ENCODE results near the gene BTBD9. TPM values are rescaled to one million over a fixed set of nuclear protein-coding genes. Genes with fewer than 3 reads are reported as not detected.

BTBD9 gene
- polyA plus RNA-seq, 2 of the 4 experiments (the other 2 are of a cell fraction): 2.3 to 4.6 TPM

DNA sequence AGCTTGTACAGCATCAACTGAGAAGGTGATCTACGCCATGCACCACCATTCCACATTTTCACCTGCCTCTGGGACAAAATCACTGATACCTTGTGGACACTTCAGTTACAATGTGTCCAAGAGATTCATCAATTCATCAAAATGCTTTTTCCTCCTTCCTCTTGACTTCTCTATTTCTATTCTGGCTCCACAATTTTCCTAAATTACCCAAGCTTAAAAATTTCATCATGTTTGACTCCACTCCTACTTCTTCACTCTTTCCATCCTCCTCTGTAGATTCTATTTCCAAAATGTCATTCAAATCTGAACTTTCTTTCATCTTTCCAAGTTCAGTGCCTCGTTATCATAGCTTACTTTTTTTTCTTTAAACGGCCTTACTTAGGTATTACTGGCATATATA, 172.2 kb downstream of the BTBD9 start:
- ATAC-seq (no peak), FAIRE-seq (no peak), DNase-seq (ENCODE audit: low read depth in 1 of 2, low spot score in 1 of 2) (no peak)
- CTCF ChIA-PET: interaction anchor here (0.7 to 1.3 kb wide), 2 partner anchors 10 to 14 kb away, joined by 3 to 4 read pairs; no protein-coding TSS in a partner anchor
- Histone ChIP-seq H3K27ac (no peak overlapping the region), H3K4me2 (no peak overlapping the region), H3K4me3 (no peak overlapping the region), H3K9me3 (no peaks in the 10 kb centered on the region), H3K4me1 (no peaks in the 10 kb centered on the region)
- POLR2A ChIA-PET: no interaction called here
- TF ChIP-seq GATA3 (IDR thresholded peaks at IDR 0.05; ENCODE audit: borderline replicate concordance) (no peak), HOXB13 (CRISPR knock-in tag; IDR thresholded peaks at IDR 0.05; ENCODE audit: low read depth) (no peak)
- 47% methylated on average over 3 of the region's 3 CpGs for WGBS (ENCODE audit: missing lambda C conversion rate)

DNA sequence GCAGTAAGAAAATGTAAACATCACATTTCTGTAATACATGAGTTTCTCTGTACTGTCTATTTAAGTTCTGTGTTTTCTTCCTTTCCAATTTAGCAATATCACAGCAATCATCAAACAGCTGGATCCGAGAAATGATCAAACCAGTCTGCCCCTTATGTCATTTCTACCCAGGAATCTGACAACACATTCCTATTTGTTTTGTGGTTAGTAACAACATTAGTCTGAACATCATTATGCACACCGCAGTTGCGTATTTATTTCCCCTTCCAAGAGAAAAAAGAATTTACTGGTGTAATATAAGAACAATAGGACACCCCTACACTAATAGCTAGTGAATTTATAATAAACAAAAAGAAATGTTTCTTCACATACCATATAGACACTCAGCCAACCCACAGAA, 179.5 kb downstream of the BTBD9 start:
- FAIRE-seq: no peak
- WGBS (ENCODE audit: missing lambda C conversion rate): 81% methylated on average over 3 of the region's 3 CpGs
- no peak overlapping the region for H3K4me2 ChIP-seq
- H3K9me3 ChIP-seq: no peaks in the 10 kb centered on the region
- no peak for ATAC-seq
- TF ChIP-seq CBX8 (IDR thresholded peaks at IDR 0.05) (no peak), FOXS1 (CRISPR knock-in tag; IDR thresholded peaks at IDR 0.05) (no peak), NFE2L2 (conservative IDR thresholded peaks at IDR 0.05; ENCODE audit: low read length) (no peak), FOSL2 (IDR thresholded peaks at IDR 0.05) (no peak), FOSL2 (CRISPR knock-in tag; IDR thresholded peaks at IDR 0.05) (no peak)
- no peak overlapping the region for H3K27ac ChIP-seq
- no peak for DNase-seq (ENCODE audit: low read depth in 1 of 2, low spot score in 1 of 2)
- no peak overlapping the region for H3K4me3 ChIP-seq
- no peaks in the 10 kb centered on the region for H3K4me1 ChIP-seq
- CTCF ChIA-PET: no interaction called here
- POLR2A ChIA-PET: no interaction called here

DNA sequence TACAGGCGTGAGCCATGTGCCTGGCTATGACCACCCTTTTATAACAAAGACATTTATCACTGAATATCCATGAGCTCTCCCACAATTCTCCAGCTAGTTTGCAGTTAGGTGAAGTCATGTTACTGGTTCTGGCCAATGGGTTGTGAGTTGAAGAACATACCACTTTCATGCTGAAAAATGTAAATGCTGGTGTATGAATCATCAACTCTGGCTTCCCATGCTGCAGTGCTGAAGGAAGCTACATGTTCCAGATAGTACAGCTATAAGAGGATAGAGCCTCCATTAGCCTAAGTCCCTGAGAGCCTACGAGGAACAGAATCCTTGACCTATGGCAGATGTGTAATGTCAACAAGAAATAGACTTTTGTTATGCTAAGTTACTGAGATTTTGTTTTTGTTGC, 180.4 kb downstream of the BTBD9 start:
- Histone ChIP-seq H3K4me2 (no peak overlapping the region), H3K27ac (no peak overlapping the region), H3K4me1 (no peaks in the 10 kb centered on the region), H3K4me3 (no peak overlapping the region), H3K9me3 (no peaks in the 10 kb centered on the region)
- POLR2A ChIA-PET: no interaction called here
- 83% methylated on average over 2 of the region's 2 CpGs for WGBS (ENCODE audit: missing lambda C conversion rate)
- DNase-seq (ENCODE audit: low read depth in 1 of 2, low spot score in 1 of 2) (peak in 1 of 2 experiments; percentile 1), FAIRE-seq (no peak), ATAC-seq (no peak)
- CTCF ChIA-PET: no interaction called here
- TF ChIP-seq FOSB (CRISPR knock-in tag; IDR thresholded peaks at IDR 0.05) (no peak), EP300 (IDR thresholded peaks at IDR 0.05) (no peak)
- TF ChIP-seq, protein P1, sequence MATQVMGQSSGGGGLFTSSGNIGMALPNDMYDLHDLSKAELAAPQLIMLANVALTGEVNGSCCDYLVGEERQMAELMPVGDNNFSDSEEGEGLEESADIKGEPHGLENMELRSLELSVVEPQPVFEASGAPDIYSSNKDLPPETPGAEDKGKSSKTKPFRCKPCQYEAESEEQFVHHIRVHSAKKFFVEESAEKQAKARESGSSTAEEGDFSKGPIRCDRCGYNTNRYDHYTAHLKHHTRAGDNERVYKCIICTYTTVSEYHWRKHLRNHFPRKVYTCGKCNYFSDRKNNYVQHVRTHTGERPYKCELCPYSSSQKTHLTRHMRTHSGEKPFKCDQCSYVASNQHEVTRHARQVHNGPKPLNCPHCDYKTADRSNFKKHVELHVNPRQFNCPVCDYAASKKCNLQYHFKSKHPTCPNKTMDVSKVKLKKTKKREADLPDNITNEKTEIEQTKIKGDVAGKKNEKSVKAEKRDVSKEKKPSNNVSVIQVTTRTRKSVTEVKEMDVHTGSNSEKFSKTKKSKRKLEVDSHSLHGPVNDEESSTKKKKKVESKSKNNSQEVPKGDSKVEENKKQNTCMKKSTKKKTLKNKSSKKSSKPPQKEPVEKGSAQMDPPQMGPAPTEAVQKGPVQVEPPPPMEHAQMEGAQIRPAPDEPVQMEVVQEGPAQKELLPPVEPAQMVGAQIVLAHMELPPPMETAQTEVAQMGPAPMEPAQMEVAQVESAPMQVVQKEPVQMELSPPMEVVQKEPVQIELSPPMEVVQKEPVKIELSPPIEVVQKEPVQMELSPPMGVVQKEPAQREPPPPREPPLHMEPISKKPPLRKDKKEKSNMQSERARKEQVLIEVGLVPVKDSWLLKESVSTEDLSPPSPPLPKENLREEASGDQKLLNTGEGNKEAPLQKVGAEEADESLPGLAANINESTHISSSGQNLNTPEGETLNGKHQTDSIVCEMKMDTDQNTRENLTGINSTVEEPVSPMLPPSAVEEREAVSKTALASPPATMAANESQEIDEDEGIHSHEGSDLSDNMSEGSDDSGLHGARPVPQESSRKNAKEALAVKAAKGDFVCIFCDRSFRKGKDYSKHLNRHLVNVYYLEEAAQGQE (IDR thresholded peaks at IDR 0.05): no peak

DNA sequence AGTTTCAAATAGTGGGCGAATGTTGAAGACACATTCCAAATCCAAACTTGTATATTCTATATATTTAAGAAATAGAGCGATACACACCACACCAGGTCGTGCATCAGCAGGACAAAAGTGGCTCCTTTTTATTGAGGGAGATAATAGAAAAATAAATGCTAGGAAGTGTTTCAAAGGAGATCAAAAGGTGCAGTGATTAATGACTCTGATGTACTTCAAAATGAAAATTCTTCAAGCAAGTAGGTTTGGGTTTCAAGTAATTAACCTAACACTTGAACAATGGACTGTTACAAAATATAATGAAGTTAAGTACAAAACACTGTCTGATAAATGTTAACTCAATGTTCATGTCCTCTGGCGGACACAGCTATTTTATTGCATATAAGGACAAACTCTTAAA, 185.9 kb downstream of the BTBD9 start:
- Histone ChIP-seq H3K4me1 (no peaks in the 10 kb centered on the region), H3K27ac (no peak overlapping the region), H3K9me3 (peaks cover 3% of the 10 kb centered on the region; the same call in 1 of the 3 replicates), H3K4me3 (no peak overlapping the region), H3K4me2 (no peak overlapping the region)
- no peak for DNase-seq (ENCODE audit: low read depth in 1 of 2, low spot score in 1 of 2)
- no peak for TF ChIP-seq HOXA7 (CRISPR knock-in tag; IDR thresholded peaks at IDR 0.05)
- TF ChIP-seq KDM1A (IDR thresholded peaks at IDR 0.05; ENCODE audit: low read depth): no peak
- no peak for TF ChIP-seq SMC3 (IDR thresholded peaks at IDR 0.05)
- no peak for TF ChIP-seq RCOR1 (IDR thresholded peaks at IDR 0.05; ENCODE audit: low read depth, low read length)
- TF ChIP-seq CHD4 (IDR thresholded peaks at IDR 0.05; ENCODE audit: borderline replicate concordance): no peak
- TF ChIP-seq EHF (CRISPR knock-in tag; IDR thresholded peaks at IDR 0.05): no peak
- no peak for TF ChIP-seq PHF8 (IDR thresholded peaks at IDR 0.05; ENCODE audit: borderline replicate concordance, low read depth)
- TF ChIP-seq FOSB (CRISPR knock-in tag; IDR thresholded peaks at IDR 0.05): no peak
- TF ChIP-seq, protein P2, sequence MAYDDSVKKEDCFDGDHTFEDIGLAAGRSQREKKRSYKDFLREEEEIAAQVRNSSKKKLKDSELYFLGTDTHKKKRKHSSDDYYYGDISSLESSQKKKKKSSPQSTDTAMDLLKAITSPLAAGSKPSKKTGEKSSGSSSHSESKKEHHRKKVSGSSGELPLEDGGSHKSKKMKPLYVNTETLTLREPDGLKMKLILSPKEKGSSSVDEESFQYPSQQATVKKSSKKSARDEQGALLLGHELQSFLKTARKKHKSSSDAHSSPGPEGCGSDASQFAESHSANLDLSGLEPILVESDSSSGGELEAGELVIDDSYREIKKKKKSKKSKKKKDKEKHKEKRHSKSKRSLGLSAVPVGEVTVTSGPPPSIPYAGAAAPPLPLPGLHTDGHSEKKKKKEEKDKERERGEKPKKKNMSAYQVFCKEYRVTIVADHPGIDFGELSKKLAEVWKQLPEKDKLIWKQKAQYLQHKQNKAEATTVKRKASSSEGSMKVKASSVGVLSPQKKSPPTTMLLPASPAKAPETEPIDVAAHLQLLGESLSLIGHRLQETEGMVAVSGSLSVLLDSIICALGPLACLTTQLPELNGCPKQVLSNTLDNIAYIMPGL (CRISPR knock-in tag; IDR thresholded peaks at IDR 0.05; ENCODE audit: borderline replicate concordance): no peak
- no peak for TF ChIP-seq ESRRA (IDR thresholded peaks at IDR 0.05; ENCODE audit: borderline replicate concordance, low read length)
- no peak for TF ChIP-seq EHMT2 (IDR thresholded peaks at IDR 0.05; ENCODE audit: low read depth)
- TF ChIP-seq POLR2A (IDR thresholded peaks at IDR 0.05; ENCODE audit: low read length): no peak
- TF ChIP-seq, protein P3, sequence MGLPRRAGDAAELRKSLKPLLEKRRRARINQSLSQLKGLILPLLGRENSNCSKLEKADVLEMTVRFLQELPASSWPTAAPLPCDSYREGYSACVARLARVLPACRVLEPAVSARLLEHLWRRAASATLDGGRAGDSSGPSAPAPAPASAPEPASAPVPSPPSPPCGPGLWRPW (IDR thresholded peaks at IDR 0.05): no peak
- TF ChIP-seq, protein P4, sequence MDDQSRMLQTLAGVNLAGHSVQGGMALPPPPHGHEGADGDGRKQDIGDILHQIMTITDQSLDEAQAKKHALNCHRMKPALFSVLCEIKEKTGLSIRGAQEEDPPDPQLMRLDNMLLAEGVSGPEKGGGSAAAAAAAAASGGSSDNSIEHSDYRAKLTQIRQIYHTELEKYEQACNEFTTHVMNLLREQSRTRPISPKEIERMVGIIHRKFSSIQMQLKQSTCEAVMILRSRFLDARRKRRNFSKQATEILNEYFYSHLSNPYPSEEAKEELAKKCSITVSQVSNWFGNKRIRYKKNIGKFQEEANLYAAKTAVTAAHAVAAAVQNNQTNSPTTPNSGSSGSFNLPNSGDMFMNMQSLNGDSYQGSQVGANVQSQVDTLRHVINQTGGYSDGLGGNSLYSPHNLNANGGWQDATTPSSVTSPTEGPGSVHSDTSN (IDR thresholded peaks at IDR 0.05): no peak
- ATAC-seq: no peak
- WGBS (ENCODE audit: missing lambda C conversion rate): 79% methylated on average over 4 of the region's 4 CpGs
- CTCF ChIA-PET: no interaction called here
- no peak for FAIRE-seq
- POLR2A ChIA-PET: interaction anchor here (0.6 kb wide), 1 partner anchor 45 kb away, joined by 3 read pairs; no protein-coding TSS in a partner anchor

All from A549 (cell line).